AG10803 (cell line): Measurements from ENCODE around the gene CALCA.
A peak's percentile ranks its signal among the peaks of the same experiment; 100 is the strongest.

Experiments
- DNase-seq: peaks from one replicate; pipeline ENCODE4 v3.0.0; 2010; ENCODE audit warnings: low read depth
- H3K4me3 ChIP-seq: 2 replicates; pipeline ENCODE4 v1.5.1; 2011; ENCODE audit warnings: mild to moderate bottlenecking, low read length, control low read depth
- TF ChIP-seq, protein P1 (sequence below): conservative IDR thresholded peaks from 2 replicates; pipeline ENCODE4 v1.5.1; 2011; ENCODE audit warnings: mild to moderate bottlenecking, low read length, control low read depth, inconsistent platforms

The CALCA gene

DNA sequence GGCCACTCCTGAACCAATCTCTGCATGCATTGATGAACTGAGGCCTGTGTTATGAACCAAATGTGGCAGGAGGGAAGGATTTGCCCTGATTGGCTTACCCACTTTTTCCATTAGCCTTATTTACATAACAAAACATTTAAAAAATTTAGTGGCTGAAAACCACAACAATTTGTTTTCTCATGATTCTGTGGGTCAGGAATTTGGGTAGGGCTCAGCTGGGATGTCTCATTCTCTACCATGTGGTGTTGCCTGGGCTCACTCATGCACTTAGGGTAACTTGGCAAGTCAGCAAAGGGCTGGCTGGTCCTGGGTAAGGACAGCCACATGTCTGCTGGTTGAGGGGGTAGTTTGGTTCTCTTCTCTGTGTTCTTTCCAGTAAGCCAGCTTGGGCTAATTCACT lies 45.0 kb downstream of the CALCA start:
- TF ChIP-seq, protein P1, sequence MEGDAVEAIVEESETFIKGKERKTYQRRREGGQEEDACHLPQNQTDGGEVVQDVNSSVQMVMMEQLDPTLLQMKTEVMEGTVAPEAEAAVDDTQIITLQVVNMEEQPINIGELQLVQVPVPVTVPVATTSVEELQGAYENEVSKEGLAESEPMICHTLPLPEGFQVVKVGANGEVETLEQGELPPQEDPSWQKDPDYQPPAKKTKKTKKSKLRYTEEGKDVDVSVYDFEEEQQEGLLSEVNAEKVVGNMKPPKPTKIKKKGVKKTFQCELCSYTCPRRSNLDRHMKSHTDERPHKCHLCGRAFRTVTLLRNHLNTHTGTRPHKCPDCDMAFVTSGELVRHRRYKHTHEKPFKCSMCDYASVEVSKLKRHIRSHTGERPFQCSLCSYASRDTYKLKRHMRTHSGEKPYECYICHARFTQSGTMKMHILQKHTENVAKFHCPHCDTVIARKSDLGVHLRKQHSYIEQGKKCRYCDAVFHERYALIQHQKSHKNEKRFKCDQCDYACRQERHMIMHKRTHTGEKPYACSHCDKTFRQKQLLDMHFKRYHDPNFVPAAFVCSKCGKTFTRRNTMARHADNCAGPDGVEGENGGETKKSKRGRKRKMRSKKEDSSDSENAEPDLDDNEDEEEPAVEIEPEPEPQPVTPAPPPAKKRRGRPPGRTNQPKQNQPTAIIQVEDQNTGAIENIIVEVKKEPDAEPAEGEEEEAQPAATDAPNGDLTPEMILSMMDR, result no peak
- no peak overlapping the region for H3K4me3 ChIP-seq
- DNase-seq, result peak; percentile 85

DNA sequence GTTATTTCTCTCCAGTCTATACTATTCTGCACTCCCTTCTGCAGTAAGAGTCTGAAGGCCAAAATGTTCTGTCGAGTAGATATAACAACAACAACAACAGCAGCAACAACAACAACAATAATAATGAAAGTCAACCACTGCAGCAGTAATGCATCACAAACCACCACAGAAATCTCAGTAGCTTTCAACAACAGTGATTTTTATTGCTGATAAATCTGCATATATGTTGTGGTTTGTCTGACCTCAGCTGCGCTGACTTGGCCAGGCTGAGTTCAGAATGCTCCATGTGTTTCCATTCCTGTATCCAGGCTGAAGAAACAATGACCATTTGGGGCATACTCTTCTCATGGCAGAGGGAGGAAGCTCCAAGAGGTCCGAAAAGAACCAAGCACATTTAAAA lies 47.8 kb downstream of the CALCA start:
- H3K4me3 ChIP-seq, result no peak overlapping the region
- DNase-seq, result no peak
- TF ChIP-seq, protein P1, result no peak
